Activated CD4-positive, alpha-beta memory T cell treated with anti-CD3 and anti-CD28 coated beads for 36 hours (primary cell): ENCODE results near the gene ZNF101. TPM values are rescaled to one million over a fixed set of nuclear protein-coding genes. Genes with fewer than 3 reads are reported as not detected.
A peak's percentile ranks its signal among the peaks of the same experiment; 100 is the strongest.

Source experiments
- CTCF ChIA-PET: fragments of 350-600 bp; sonication (Branson Sonifier 250); formaldehyde crosslinking; loops from one replicate; lab custom pipeline; 2021; ENCODE audit warnings: antibody characterized with exemption, inconsistent platforms; lab: Charles Lee
- POLR2A ChIA-PET: fragments of 350-600 bp; sonication (Branson Sonifier 250); formaldehyde crosslinking; loops from one replicate; lab custom pipeline; 2021; ENCODE audit warnings: antibody characterized with exemption; lab: Charles Lee
- DNase-seq: peaks from one replicate; pipeline ENCODE4 v3.0.0-alpha.2; 2020
- H3K27ac Mint-ChIP-seq: one replicate; pipeline ENCODE4 v1.8.0; 2021; ENCODE audit warnings: mixed read lengths
- H3K27me3 Mint-ChIP-seq: one replicate; pipeline ENCODE4 v1.8.0; 2021; ENCODE audit warnings: mixed read lengths
- H3K36me3 Mint-ChIP-seq: one replicate; pipeline ENCODE4 v1.8.0; 2021; ENCODE audit warnings: mixed read lengths
- H3K4me1 Mint-ChIP-seq: one replicate; pipeline ENCODE4 v1.8.0; 2021; ENCODE audit warnings: low read depth, mixed read lengths
- H3K4me3 Mint-ChIP-seq: one replicate; pipeline ENCODE4 v1.8.0; 2021; ENCODE audit warnings: mild to moderate bottlenecking, mixed read lengths
- H3K9me3 Mint-ChIP-seq: one replicate; pipeline ENCODE4 v1.8.0; 2021; ENCODE audit warnings: mixed read lengths
- intact Hi-C: fragments of 100-400 bp; cut with micrococcal nuclease; formaldehyde crosslinking; loops from one replicate; pipeline ENCODE4 v1.15.1; 2023
- total RNA-seq, 2 experiments: library from RNA; stranded (reverse); gene quantifications; one replicate each; pipeline ENCODE4 v1.2.3, GENCODE V29; 2021

ZNF101 gene
- total RNA-seq, 2 experiments from 2014 or later, result 76.0 to 77.0 TPM

DNA sequence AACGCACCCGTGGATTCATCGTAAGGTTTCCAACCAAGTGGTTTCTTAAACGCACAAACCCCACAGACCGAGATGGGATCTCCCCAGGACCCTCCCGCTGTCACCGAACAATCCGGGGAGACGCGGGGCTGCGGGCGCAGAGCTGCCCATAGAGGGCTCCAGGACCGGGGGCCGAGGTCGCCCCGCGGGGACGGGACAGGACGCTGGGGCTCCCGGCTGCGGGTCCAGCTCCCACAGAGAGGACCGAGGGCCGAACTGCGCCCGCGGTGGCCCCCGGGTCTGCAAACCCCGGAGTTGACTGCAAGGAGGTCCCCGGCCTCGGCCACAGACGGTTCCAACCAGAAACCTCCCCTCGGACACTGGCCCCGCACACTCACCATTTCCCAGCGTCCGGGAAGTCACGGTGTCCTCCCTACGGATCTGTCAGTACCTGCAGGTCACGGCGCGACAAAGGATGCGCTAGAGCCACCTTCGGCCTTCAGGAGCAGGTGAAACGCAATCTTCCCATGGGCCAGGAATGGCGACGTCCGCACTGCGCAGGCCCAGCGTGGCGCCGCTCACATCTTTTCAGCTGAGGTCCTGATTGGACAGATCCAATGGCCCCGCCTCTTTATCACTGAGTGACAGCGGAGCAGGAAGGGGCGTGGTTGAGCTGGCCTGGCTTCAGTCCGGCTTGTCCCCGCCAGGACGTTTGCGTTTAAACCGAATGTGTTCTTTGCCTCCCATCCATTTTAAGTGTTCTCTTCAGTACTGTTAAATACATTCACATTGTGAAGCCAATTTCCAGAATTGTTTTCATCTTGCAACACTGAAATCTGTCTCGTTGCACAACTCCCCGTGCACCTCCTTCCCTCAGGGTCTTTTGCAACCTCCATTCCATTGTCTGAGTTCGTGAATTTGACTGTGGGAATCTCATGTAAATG lies 64.2 kb downstream of the ZNF101 start, which contains the start of gene ZNF14:
Gene ZNF14 (minus strand): TSS at position 534 of the 923 bp plus-strand sequence. CDS start 154 bp downstream, at position 380.
- CTCF ChIA-PET, result interaction anchor here (0.7 to 1.4 kb wide), 4 partner anchors 48 to 200 kb away, joined by 3 to 5 read pairs (median 4); partner anchors contain the start of gene ZNF101
- DNase-seq, result peak; percentile 96
- Mint-ChIP-seq H3K4me1 (peaks cover 17% of the 10 kb centered on the region), H3K9me3 (peaks cover 25% of the 10 kb centered on the region), H3K27me3 (no peaks in the 10 kb centered on the region), H3K4me3 (peak within 1 kb of the TSS; percentile 99), H3K27ac (peak within 1 kb of the TSS; percentile 94), H3K36me3 (peaks cover 40% of the 10 kb centered on the region)
- intact Hi-C loops, result loop anchor here (1.0 to 2.0 kb wide), 7 partner anchors 43 to 319 kb away; partner anchors contain the start of genes ATP13A1, ZNF101, ZNF506 and ZNF93
- POLR2A ChIA-PET, result interaction anchor here (0.6 to 2.7 kb wide), 7 partner anchors 14 to 133 kb away, joined by 3 to 18 read pairs (median 7); partner anchors contain the start of genes ZNF101, ZNF253 and ZNF506

Other genes starting within 250 kb of the ZNF101 start
- gene TSSK6, start 153.3 kb upstream of the ZNF101 start, total RNA-seq, result 1 to 10 TPM; 3.1 to 4.7 TPM
- 100 to 1,000 TPM; 365 to 374 TPM for gene NDUFA13, start 152.6 kb upstream of the ZNF101 start, total RNA-seq
- 1 to 10 TPM; 6.9 to 8.2 TPM for gene YJEFN3, start 139.9 kb upstream of the ZNF101 start, total RNA-seq
- under 1 TPM; 0.44 to 0.50 TPM for gene CILP2, start 130.6 kb upstream of the ZNF101 start, total RNA-seq
- gene PBX4, start 50.2 kb upstream of the ZNF101 start, total RNA-seq, result 10 to 100 TPM; 44.9 to 45.7 TPM
- 10 to 100 TPM; 32.5 to 33.1 TPM for gene LPAR2, start 40.6 kb upstream of the ZNF101 start, total RNA-seq
- gene GMIP, start 25.2 kb upstream of the ZNF101 start, total RNA-seq, result 10 to 100 TPM; 78.6 to 79.4 TPM
- gene ATP13A1, start 5.2 kb upstream of the ZNF101 start, total RNA-seq, result 10 to 100 TPM; 66.6 to 69.2 TPM
- gene ZNF14, start 64.3 kb downstream of the ZNF101 start, total RNA-seq, result 1 to 10 TPM; 6.8 to 7.9 TPM
- 10 to 100 TPM; 32.9 to 39.3 TPM for gene ZNF506, start 152.9 kb downstream of the ZNF101 start, total RNA-seq
- 10 to 100 TPM; 11.0 to 12.9 TPM for gene ZNF253, start 197.0 kb downstream of the ZNF101 start, total RNA-seq
- gene ZNF93, start 232.1 kb downstream of the ZNF101 start, total RNA-seq, result 10 to 100 TPM; 15.6 to 17.0 TPM